Uterus (tissue), 4 donors: ENCODE data around the gene CPED1. TPM values are rescaled to one million over a fixed set of nuclear protein-coding genes. Genes with fewer than 3 reads are reported as not detected.
A peak's percentile ranks its signal among the peaks of the same experiment; 100 is the strongest.

Experiments
- DNase-seq, 2 donors: peaks; one replicate each; pipeline ENCODE4 v3.0.0-alpha.2; 2019 to 2020
- H3K27ac ChIP-seq, 2 donors: fragments of 200-600 bp; sonication (generic); 1 replicate in 1 of 2; 2 replicates in 1 of 2; pipeline ENCODE4 v1.5.1; 2016 to 2018
- H3K27me3 ChIP-seq, 2 donors: fragments of 200-600 bp; sonication (generic); one replicate each; pipeline ENCODE4 v1.5.1; 2018 to 2019; ENCODE audit warnings: control low read depth in 1 of 2
- H3K36me3 ChIP-seq, 2 donors: fragments of 200-600 bp; sonication (generic); one replicate each; pipeline ENCODE4 v1.5.1; 2019; ENCODE audit warnings: control low read depth in 1 of 2
- H3K4me1 ChIP-seq, 2 donors: fragments of 200-600 bp; sonication (generic); one replicate each; pipeline ENCODE4 v1.5.1; 2018 to 2019; ENCODE audit warnings: control low read depth in 1 of 2
- H3K4me3 ChIP-seq, 2 donors: fragments of 200-600 bp; sonication (generic); 1 replicate in 1 of 2; 2 replicates in 1 of 2; pipeline ENCODE4 v1.5.1; 2018 to 2019; ENCODE audit warnings: mild to moderate bottlenecking in 1 of 2
- H3K9me3 ChIP-seq, 2 donors: fragments of 200-600 bp; sonication (generic); one replicate each; pipeline ENCODE4 v1.5.1; 2019; ENCODE audit warnings: control low read depth in 1 of 2
- POLR2A ChIP-seq, 2 donors: fragments of 450-650 bp; IDR thresholded peaks; one replicate each; pipeline ENCODE4 v1.6.1; 2016; ENCODE audit warnings: antibody characterized with exemption in 2 of 2, mild to moderate bottlenecking in 1 of 2, moderate library complexity in 1 of 2
- intact Hi-C: fragments of 100-400 bp; cut with DNase I; formaldehyde crosslinking; loops from one replicate; pipeline ENCODE4 v1.15.1; 2023; ENCODE audit warnings: low total_unique reads
- total RNA-seq, 4 donors: library from RNA; depleted of rRNA in 3 of 4; stranded (reverse); fragments of >200 nt in 3 of 4; gene quantifications; one replicate each; pipeline versions ENCODE4 v1.1.0 to v1.2.4, GENCODE V29; 2014 to 2023
- TF ChIP-seq, protein P1 (sequence below), 4 experiments: fragments of 200-600 bp in 2 of 4; fragments of 450-650 bp in 2 of 4; sonication (generic) in 2 of 4; IDR thresholded peaks; one replicate each; pipeline ENCODE4 v1.5.1; 2016 to 2019; ENCODE audit warnings: antibody characterized with exemption in 4 of 4, mild to moderate bottlenecking in 2 of 4, moderate library complexity in 1 of 4
- donor health status: DM: yes; HTN: yes; CAD: no.

The CPED1 gene
- total RNA-seq, 4 donors from 2014 or later: 47.4 to 194 (median 59.2) TPM

- Histone ChIP-seq H3K27me3 (no peaks in the 10 kb centered on the region), H3K36me3 (no peaks in the 10 kb centered on the region), H3K9me3 (no peaks in the 10 kb centered on the region), H3K4me3 (no peak overlapping the region), H3K4me1 (no peaks in the 10 kb centered on the region), H3K27ac (no peak overlapping the region)
- DNase-seq: no peak
- TF ChIP-seq, protein P1, sequence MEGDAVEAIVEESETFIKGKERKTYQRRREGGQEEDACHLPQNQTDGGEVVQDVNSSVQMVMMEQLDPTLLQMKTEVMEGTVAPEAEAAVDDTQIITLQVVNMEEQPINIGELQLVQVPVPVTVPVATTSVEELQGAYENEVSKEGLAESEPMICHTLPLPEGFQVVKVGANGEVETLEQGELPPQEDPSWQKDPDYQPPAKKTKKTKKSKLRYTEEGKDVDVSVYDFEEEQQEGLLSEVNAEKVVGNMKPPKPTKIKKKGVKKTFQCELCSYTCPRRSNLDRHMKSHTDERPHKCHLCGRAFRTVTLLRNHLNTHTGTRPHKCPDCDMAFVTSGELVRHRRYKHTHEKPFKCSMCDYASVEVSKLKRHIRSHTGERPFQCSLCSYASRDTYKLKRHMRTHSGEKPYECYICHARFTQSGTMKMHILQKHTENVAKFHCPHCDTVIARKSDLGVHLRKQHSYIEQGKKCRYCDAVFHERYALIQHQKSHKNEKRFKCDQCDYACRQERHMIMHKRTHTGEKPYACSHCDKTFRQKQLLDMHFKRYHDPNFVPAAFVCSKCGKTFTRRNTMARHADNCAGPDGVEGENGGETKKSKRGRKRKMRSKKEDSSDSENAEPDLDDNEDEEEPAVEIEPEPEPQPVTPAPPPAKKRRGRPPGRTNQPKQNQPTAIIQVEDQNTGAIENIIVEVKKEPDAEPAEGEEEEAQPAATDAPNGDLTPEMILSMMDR (IDR thresholded peaks at IDR 0.05): no peak
- no peak for TF ChIP-seq POLR2A (IDR thresholded peaks at IDR 0.05)
- intact Hi-C loops: no loop called here
These were observed 150.9 kb downstream of the CPED1 start for GRCh38 chr7:121139427-121139826.

GRCh38 chr7:121140790-121141189, 152.3 kb downstream of the CPED1 start:
- DNase-seq: no peak
- intact Hi-C loops: no loop called here
- no peak for TF ChIP-seq POLR2A (IDR thresholded peaks at IDR 0.05)
- TF ChIP-seq, protein P1 (IDR thresholded peaks at IDR 0.05): no peak
- Histone ChIP-seq H3K36me3 (no peaks in the 10 kb centered on the region), H3K27me3 (no peaks in the 10 kb centered on the region), H3K27ac (no peak overlapping the region), H3K4me1 (no peaks in the 10 kb centered on the region), H3K9me3 (no peaks in the 10 kb centered on the region), H3K4me3 (no peak overlapping the region)

DNA sequence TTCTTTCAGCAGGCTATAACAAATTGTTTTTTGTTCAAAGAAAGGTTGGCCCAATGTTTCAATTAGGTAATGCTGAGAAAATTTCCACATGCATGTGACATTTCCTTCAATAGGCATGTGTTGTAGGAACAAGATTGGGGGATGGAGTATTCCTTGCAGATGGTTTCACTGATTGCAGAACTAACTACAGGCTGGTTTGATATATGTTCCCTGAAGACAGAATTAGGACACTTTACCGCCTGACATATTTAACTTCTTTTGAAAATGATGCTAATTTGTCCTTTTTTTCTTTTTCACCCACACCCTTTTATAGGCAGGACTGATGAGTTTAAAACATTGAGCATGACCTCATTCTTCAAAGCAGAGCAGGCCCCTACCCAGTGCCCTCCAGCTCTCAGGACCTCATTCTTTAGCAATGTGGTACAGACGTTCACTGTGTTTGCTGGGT, 163.3 kb downstream of the CPED1 start:
- DNase-seq: no peak
- H3K36me3 ChIP-seq: no peaks in the 10 kb centered on the region
- H3K4me1 ChIP-seq: no peaks in the 10 kb centered on the region
- intact Hi-C loops: no loop called here
- peak overlapping the region in 1 of 2 donors; percentile 22 for H3K27ac ChIP-seq
- no peaks in the 10 kb centered on the region for H3K27me3 ChIP-seq
- TF ChIP-seq, protein P1 (IDR thresholded peaks at IDR 0.05): no peak
- TF ChIP-seq POLR2A (IDR thresholded peaks at IDR 0.05): no peak
- H3K4me3 ChIP-seq: no peak overlapping the region
- H3K9me3 ChIP-seq: no peaks in the 10 kb centered on the region

DNA sequence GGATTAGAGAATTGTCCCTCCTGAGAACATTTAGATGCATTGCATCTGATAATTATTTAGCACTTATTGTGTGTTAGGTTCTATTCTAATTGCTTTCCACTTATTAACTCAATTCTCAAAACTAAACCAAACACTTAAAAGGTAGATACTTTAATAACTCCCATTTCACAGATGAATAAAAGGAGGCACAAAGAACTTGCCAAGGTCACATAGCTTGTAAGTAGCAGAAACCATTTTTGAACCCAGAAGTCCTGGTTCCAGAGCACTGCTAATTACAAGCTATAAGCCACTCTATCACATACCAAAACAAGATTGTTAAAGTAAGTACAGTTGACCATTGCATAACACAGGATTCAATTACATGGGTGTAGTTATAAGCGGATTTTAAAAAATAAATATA, 164.9 kb downstream of the CPED1 start:
- no peaks in the 10 kb centered on the region for H3K36me3 ChIP-seq
- TF ChIP-seq, protein P1 (IDR thresholded peaks at IDR 0.05): no peak
- TF ChIP-seq POLR2A (IDR thresholded peaks at IDR 0.05): no peak

DNA sequence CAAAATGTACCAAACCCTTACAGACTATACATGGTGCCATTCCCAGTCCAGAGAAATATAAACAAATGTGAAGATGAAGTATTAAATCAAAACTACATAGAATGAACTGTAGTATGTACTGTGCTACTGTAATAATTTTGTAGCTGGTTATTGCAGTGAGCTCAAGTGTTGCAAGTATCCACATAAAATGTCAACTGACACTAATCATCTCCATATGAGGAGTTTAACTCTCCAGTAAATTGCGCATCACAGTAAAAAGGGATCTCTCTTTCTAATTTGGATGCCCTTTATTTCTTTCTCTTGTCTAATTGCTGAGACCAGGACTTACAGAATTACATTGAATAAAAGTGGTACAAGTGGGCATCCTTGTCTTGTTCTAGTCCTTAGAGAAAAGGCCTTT, 165.5 kb downstream of the CPED1 start:
- Histone ChIP-seq H3K4me3 (no peak overlapping the region), H3K27ac (no peak overlapping the region), H3K36me3 (no peaks in the 10 kb centered on the region), H3K9me3 (no peaks in the 10 kb centered on the region), H3K4me1 (no peaks in the 10 kb centered on the region), H3K27me3 (no peaks in the 10 kb centered on the region)
- TF ChIP-seq, protein P1 (IDR thresholded peaks at IDR 0.05): no peak
- TF ChIP-seq POLR2A (IDR thresholded peaks at IDR 0.05): no peak
- intact Hi-C loops: no loop called here
- DNase-seq: no peak

More for the DNA sequence above, 164.9 kb downstream of the CPED1 start:
- no peak for DNase-seq
- no peaks in the 10 kb centered on the region for H3K9me3 ChIP-seq
- H3K27me3 ChIP-seq: no peaks in the 10 kb centered on the region
- no peak overlapping the region for H3K4me3 ChIP-seq
- H3K4me1 ChIP-seq: no peaks in the 10 kb centered on the region
- no peak overlapping the region for H3K27ac ChIP-seq
- intact Hi-C loops: no loop called here
